PC-9 (cell line): ENCODE data around the gene RAMP2. TPM values are rescaled to one million over a fixed set of nuclear protein-coding genes. Genes with fewer than 3 reads are reported as not detected.
A peak's percentile ranks its signal among the peaks of the same experiment; 100 is the strongest.

Experiments used
- BruUV-seq: library from RNA; stranded (reverse); fragments of 400-500 nt; replicated peaks from 2 replicates; lab custom pipeline; 2021; lab: Mats Ljungman, UMichigan
- CTCF ChIA-PET: fragments of 300-600 bp; sonication (Branson Sonifier 250); formaldehyde crosslinking; loops from one replicate; lab custom pipeline; 2022; ENCODE audit warnings: antibody characterized with exemption; lab: Charles Lee
- POLR2A ChIA-PET: fragments of 300-600 bp; sonication (Branson Sonifier 250); formaldehyde crosslinking; loops from one replicate; lab custom pipeline; 2022; ENCODE audit warnings: antibody characterized with exemption; ENCODE audit not compliant: unreplicated experiment; lab: Charles Lee
- DNase-seq, 2 experiments: peaks; one replicate each; pipeline versions ENCODE4 v3.0.0 to v3.0.0-alpha.2; 2015 to 2022; ENCODE audit warnings: mixed read lengths in 1 of 2
- H2AFZ ChIP-seq: fragments of 200-600 bp; sonication (generic); 2 replicates; pipeline ENCODE4 v1.8.1; 2017; ENCODE audit warnings: antibody characterized with exemption
- H3F3A ChIP-seq: fragments of 200-600 bp; sonication (generic); 2 replicates; pipeline ENCODE4 v1.8.1; 2017; ENCODE audit warnings: antibody characterized with exemption, mild to moderate bottlenecking, low read depth; ENCODE audit not compliant: insufficient read depth
- H3K27ac ChIP-seq: fragments of 200-600 bp; sonication (generic); 2 replicates; pipeline ENCODE4 v1.6.1; 2016; ENCODE audit warnings: mixed run types
- H3K27me3 ChIP-seq: fragments of 200-600 bp; sonication (generic); 2 replicates; pipeline ENCODE4 v1.6.1; 2016; ENCODE audit warnings: low read depth, mixed run types; ENCODE audit not compliant: insufficient read depth
- H3K36me3 ChIP-seq: fragments of 200-600 bp; sonication (generic); 2 replicates; pipeline ENCODE4 v1.6.1; 2016; ENCODE audit warnings: low read depth, mixed run types
- H3K4me1 ChIP-seq: fragments of 200-600 bp; sonication (generic); replicated peaks from 2 replicates; pipeline ENCODE4 v1.6.1; 2016; ENCODE audit warnings: mixed run types; ENCODE audit not compliant: insufficient read depth
- H3K4me2 ChIP-seq: fragments of 200-600 bp; sonication (generic); 2 replicates; pipeline ENCODE4 v1.6.1; 2017; ENCODE audit warnings: mixed run types
- H3K4me3 ChIP-seq: fragments of 200-600 bp; sonication (generic); 2 replicates; pipeline ENCODE4 v1.6.1; 2016; ENCODE audit warnings: mixed run types
- H3K79me2 ChIP-seq: fragments of 200-600 bp; sonication (generic); 2 replicates; pipeline ENCODE4 v1.6.1; 2017; ENCODE audit warnings: low read depth, mixed run types
- H3K9me2 ChIP-seq: fragments of 200-600 bp; sonication (generic); 2 replicates; pipeline ENCODE4 v1.8.1; 2017; ENCODE audit warnings: mild to moderate bottlenecking; ENCODE audit not compliant: insufficient read depth
- H3K9me3 ChIP-seq: fragments of 200-600 bp; sonication (generic); 2 replicates; pipeline ENCODE4 v1.8.1; 2016; ENCODE audit warnings: low read depth; ENCODE audit not compliant: insufficient read depth
- H4K20me1 ChIP-seq: fragments of 200-600 bp; sonication (generic); 2 replicates; pipeline ENCODE4 v1.8.1; 2017; ENCODE audit not compliant: insufficient read depth
- CTCF ChIP-seq: fragments of 200-600 bp; sonication (generic); conservative IDR thresholded peaks from 2 replicates; pipeline ENCODE4 v1.6.1; 2017; ENCODE audit warnings: mixed run types, antibody characterized with exemption, mild to moderate bottlenecking, moderate library complexity
- EZH2 ChIP-seq: fragments of 200-600 bp; sonication (generic); IDR thresholded peaks from 2 replicates; pipeline ENCODE4 v1.8.0; 2017; ENCODE audit warnings: antibody characterized with exemption, low read depth
- intact Hi-C: fragments of 100-400 bp; cut with micrococcal nuclease; formaldehyde crosslinking; loops from one replicate; pipeline ENCODE4 v1.10.0; 2022; ENCODE audit not compliant: unreplicated experiment
- total RNA-seq: library from RNA; stranded (reverse); gene quantifications from 2 replicates; pipeline ENCODE4 v1.2.3, GENCODE V29; 2021

Gene RAMP2
- total RNA-seq, 1 experiment from 2014 or later = not detected

- CTCF ChIA-PET = interaction anchor here (0.6 kb wide), 1 partner anchor 71 kb away, joined by 3 read pairs; no protein-coding TSS in a partner anchor
- no TSS peak for BruUV-seq
- no peak overlapping the region for H3K4me2 ChIP-seq
Observed at GRCh38 chr17:42751628-42752027, 9.4 kb upstream of the RAMP2 start.

DNA sequence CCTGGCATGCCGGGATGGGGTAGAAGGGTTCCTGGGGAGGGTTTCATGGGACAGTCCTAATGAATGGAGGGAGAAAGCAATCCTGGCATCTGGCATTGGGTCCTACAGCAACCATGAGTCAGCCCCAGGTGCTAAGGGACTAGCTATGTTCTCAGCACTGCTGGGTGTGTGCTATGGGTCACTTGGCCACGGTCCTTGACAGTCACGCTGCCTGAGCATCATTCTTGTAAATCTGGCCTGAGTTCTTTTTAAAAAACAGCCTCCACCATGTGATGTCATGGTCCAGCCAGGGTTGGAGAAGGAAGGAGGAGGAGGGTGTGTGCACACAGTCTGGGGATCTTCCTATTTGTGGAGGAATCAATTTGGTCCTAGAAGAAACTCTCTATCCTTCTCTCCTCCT is 6.2 kb upstream of the RAMP2 start:
- Histone ChIP-seq H3K9me2 (no peaks in the 10 kb centered on the region), H3K79me2 (no peaks in the 10 kb centered on the region), H3K27ac (no peak overlapping the region), H3K4me1 (no peaks in the 10 kb centered on the region), H3K4me2 (no peak overlapping the region), H3K36me3 (no peaks in the 10 kb centered on the region), H3K9me3 (no peaks in the 10 kb centered on the region), H3F3A (no peaks in the 10 kb centered on the region), H4K20me1 (no peaks in the 10 kb centered on the region), H2AFZ (no peak overlapping the region), H3K4me3 (no peak overlapping the region), H3K27me3 (peaks cover 1% of the 10 kb centered on the region)
- CTCF ChIA-PET = no interaction called here
- intact Hi-C loops = no loop called here
- no peak for TF ChIP-seq CTCF
- no peak for TF ChIP-seq EZH2
- DNase-seq = peak; percentile 22 to 67
- POLR2A ChIA-PET = no interaction called here
- no TSS peak for BruUV-seq

More at GRCh38 chr17:42751628-42752027, 9.4 kb upstream of the RAMP2 start:
- Histone ChIP-seq H3K36me3 (no peaks in the 10 kb centered on the region), H3K9me2 (no peaks in the 10 kb centered on the region), H3F3A (no peaks in the 10 kb centered on the region; the same call in 1 of the 2 replicates), H3K4me1 (peaks cover 3% of the 10 kb centered on the region; the same call in 1 of the 2 replicates), H3K9me3 (no peaks in the 10 kb centered on the region), H3K79me2 (no peaks in the 10 kb centered on the region), H3K4me3 (no peak overlapping the region), H3K27ac (no peak overlapping the region), H3K27me3 (no peaks in the 10 kb centered on the region), H4K20me1 (no peaks in the 10 kb centered on the region), H2AFZ (no peak overlapping the region)
- no peak for DNase-seq
- intact Hi-C loops = no loop called here
- POLR2A ChIA-PET = no interaction called here
- no peak for TF ChIP-seq CTCF
- TF ChIP-seq EZH2 = no peak

DNA sequence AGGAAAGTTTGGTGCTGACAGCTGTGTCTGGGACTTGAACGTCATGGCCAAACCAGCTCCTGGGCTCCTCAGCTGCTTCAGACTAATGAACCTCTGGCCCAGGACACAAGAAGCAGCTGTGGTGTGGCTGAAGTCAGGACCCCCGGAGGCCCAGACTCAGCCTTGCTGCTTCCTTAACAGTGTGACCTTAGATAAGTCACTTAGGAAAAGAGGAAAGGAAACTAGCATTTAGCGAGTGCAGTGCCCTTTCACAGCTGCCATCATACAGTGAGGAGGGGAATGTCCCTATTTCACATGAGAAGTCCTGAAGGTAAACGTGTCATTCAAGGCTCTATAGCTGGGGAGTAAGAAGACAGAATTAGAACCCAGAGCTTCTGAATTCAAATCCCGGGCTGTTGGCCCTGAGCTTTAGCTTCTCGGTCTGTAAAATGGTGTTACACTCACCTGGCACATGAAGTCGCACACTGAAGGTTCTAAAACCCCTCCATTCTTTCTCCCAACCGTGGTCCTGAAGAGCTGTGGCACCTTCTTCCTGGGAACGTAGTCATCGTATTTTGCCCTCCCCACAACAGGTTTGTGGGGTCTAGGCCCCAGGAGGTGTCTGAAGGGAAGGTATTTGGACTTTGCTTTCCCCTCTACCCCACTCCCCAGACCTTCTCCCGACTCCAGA is 910 bp upstream of the RAMP2 start:
- BruUV-seq = no TSS peak
- no peaks in the 10 kb centered on the region for H3K79me2 ChIP-seq
- H3K4me3 ChIP-seq = no peak overlapping the region
- H4K20me1 ChIP-seq = no peaks in the 10 kb centered on the region
- no peak overlapping the region for H3K27ac ChIP-seq
- H3K4me2 ChIP-seq = no peak overlapping the region
- intact Hi-C loops = no loop called here
- peaks cover 17% of the 10 kb centered on the region for H3K27me3 ChIP-seq
- H3F3A ChIP-seq = no peaks in the 10 kb centered on the region
- no peak overlapping the region for H2AFZ ChIP-seq
- H3K36me3 ChIP-seq = no peaks in the 10 kb centered on the region
- no peak for TF ChIP-seq EZH2
- no peak for TF ChIP-seq CTCF
- ChIA-PET CTCF (interaction anchor here (0.6 kb wide), 1 partner anchor 10 kb away, joined by 3 read pairs; no protein-coding TSS in a partner anchor), POLR2A (interaction anchor here (0.6 kb wide), 1 partner anchor 91 kb away, joined by 6 read pairs; the partner anchor contains the start of gene AOC3)
- DNase-seq = no peak
- no peaks in the 10 kb centered on the region for H3K4me1 ChIP-seq
- no peaks in the 10 kb centered on the region for H3K9me2 ChIP-seq
- no peaks in the 10 kb centered on the region for H3K9me3 ChIP-seq
